ENCODE measurements around the gene POLR1C.
"Not testable (repeated sequence)": the region's sequence is repeated elsewhere in the genome, so short reads cannot be mapped to it uniquely, and the experiment has no call there.

The POLR1C gene

DNA sequence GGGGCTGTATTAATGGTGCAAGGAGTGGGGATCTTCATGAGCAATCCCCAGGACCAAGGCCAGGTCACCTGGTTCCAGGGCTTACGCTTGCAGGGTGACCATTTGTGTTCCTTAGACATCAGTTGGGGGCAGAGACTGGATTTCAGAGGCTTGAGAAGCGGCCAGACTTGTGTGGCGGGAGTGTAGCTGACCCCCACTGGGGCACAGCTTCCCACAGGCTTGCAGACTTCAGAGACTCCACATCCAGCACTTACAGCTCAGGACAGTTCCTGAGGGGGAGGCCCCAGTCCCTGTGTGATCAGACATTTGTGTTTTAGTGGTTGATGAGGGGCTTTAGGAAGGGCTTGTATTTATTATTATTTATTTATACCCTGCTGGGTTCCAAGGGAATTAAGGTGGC lies 24.2 kb upstream of the POLR1C start:
- no peak for DNase-seq (ENCODE audit: low spot score)

GRCh38 chr6:43493230-43493629 lies 23.7 kb upstream of the POLR1C start:
- DNase-seq (ENCODE audit: low spot score): no peak

DNA sequence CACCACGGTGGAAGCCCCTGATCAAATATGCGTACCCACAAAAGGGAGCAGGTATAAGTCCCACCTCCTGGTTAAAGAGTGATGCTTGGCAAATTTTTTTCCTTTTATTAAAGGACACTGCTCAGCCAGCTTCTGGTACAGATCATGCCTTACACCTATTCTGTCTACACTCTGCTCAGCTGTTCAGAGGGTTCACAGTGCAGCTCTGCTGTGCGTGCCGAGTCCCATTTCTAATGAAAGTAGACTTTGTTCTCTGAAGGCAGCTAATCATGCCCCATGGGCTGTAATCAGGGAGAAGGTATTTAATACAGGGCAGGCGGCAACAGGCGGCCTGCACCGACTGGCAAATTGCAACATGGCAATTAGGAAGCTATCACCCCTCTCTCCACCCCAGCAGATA lies 23.1 kb upstream of the POLR1C start:
- DNase-seq (ENCODE audit: low spot score): no peak

DNA sequence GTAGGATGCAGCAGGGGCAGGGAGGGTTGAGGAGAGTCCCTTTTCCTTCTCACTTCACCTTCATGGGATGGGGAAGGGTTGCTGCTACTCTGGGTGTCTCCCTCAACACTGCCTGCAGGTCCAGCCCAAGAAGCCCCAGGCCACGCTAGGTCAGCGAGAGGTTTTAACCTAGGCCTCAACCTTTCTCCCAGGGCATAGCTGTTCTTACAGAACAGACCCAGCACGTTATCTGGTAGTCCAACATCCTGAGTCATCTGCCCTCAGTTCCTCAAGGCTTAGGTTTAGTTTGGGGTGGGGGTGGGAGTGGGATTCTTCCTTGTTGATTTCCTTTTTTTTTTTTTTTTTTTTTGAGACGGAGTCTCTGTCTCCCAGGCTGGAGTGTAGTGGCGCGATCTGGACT lies 22.6 kb upstream of the POLR1C start:
- DNase-seq (ENCODE audit: low spot score): no peak

- no peak for DNase-seq (ENCODE audit: low spot score)
Measured at GRCh38 chr6:43494766-43495165, 22.1 kb upstream of the POLR1C start.

DNA sequence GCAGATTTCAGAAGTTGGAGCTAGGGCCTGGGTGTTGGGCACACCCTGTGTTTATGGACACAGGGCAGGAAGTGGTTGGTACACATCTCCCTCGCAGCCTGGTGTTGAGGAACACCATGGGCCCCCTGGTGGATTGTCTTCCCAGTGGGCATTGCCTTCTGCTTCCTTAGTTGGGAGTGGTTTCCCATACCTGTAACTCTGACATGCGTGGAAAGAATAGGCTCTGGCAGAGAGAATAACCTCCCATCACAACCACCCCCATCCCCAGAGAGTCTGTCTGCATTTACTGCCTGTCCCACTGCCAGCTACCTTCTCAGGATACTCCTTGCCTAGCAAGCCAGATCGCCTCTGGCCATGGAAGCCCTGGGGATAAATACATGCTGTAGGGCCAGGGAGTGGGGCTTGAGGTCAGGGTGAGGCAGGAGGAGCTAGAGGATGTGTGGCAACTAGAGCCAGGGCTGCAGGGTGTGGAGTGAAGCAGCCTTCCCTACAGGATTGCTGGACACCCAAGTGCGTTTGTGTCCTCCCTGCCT lies 21.4 kb upstream of the POLR1C start:
- peak; percentile 34 for DNase-seq (ENCODE audit: low spot score)

- peak; percentile 84 for DNase-seq (ENCODE audit: low spot score)
Measured at GRCh38 chr6:43496370-43497128, 20.3 kb upstream of the POLR1C start.

DNA sequence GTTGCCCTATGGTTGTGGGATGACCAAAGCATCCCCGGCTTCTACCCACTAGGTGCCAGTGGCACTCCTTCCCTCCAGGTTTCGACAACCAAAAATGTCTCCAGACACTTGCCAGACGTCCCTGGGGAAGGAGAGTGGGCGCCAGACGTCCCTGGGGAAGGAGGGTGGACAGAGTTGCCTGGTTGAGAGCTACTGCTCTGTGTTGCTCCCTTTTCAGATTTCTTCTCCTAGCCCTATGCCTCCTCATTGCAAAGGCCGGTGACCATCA lies 19.8 kb upstream of the POLR1C start:
- no peak for DNase-seq (ENCODE audit: low spot score)

GRCh38 chr6:43497689-43498088 lies 19.2 kb upstream of the POLR1C start:
- no peak for DNase-seq (ENCODE audit: low spot score)

DNA sequence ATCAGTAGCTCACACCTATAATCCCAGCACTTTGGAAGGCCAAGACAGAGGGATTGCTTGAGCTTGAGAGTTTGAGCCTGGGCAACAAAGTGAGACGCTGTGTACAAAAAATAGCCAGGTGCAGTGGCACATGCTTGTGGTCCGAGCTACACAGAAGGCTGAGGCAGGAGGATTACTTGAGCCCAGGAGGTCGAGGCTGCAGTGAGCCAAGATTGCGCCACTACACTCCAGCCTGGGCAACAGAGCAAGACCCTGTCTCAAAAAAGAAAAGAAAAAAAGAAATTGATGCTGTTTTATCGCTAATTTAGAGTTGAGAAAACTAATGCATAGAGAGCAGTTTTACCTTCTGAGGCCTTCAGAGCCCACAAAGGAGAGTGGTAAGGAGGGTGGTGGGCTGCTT lies 18.6 kb upstream of the POLR1C start:
- DNase-seq (ENCODE audit: low spot score): not testable (repeated sequence)

GRCh38 chr6:43499028-43499815 lies 17.7 kb upstream of the POLR1C start:
- DNase-seq (ENCODE audit: low spot score): no peak

DNA sequence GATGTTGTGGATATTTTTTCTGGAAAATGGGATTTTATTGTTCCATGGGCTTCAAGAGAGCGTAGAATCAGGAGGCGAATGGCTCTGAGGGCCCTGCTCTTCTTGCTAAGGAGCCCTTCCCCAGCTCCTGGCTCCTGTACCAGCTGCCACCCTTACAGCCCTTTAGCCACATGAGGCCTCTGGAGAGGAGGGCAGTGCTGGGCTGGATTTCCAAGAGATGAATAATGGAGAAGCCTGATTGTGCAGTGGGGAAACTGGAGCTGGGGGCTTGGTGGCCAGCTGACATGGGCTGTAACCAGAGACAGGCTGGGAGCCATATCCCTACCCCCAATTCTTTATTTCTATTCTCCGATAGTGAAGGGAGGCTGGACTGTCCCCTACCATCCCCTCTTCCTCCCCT lies 16.0 kb upstream of the POLR1C start:
- DNase-seq (ENCODE audit: low spot score): no peak

DNA sequence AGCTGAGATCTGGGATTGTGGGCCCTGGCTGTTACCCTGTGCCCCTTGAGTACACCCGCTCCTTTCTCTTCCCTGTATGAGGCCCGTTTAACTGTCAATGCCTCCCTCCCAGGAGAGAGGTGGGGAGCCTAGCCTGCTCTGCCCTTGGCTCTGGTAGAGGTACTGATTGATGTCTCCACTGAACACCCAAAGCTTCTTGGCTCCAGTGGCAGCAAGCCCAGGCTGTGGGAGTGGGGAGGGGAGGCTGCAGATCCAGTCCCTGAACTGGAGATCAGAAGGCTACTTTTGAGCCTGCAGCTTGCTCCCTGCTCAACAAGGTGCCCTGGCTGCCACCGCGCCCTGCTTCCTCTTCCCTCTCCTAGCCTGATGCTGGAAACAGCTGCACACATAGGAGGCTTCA lies 14.2 kb upstream of the POLR1C start:
- no peak for DNase-seq (ENCODE audit: low spot score)

- no peak for DNase-seq (ENCODE audit: low spot score)
Measured at GRCh38 chr6:43503443-43503842, 13.4 kb upstream of the POLR1C start.

- no peak for DNase-seq (ENCODE audit: low spot score)
Measured at GRCh38 chr6:43504756-43505593, 11.9 kb upstream of the POLR1C start.

- DNase-seq (ENCODE audit: low spot score): no peak
Measured at GRCh38 chr6:43505718-43506117, 11.2 kb upstream of the POLR1C start.

DNA sequence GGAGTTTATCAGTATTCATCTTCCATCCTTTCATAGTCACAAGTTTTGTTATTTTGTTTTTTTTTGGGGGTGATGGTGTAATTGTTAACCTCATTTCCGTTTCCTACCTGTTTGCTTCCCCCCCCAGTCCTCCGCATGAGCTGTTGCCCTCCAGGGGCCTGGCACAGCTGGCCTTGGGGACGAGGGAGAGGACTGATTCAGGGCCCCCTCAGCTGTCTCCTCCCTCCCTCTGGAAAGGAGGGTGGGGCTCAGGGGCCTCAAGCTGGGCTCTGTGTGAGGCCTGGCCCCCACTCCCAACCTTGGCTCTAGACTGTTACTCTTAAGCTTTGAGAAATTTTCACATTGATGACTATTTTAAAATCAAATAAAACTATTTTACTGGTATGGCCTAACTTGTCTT lies 10.7 kb upstream of the POLR1C start:
- no peak for DNase-seq (ENCODE audit: low spot score)

- peak; percentile 85 for DNase-seq (ENCODE audit: low spot score)
Measured at GRCh38 chr6:43506667-43507471, 10.0 kb upstream of the POLR1C start.

DNA sequence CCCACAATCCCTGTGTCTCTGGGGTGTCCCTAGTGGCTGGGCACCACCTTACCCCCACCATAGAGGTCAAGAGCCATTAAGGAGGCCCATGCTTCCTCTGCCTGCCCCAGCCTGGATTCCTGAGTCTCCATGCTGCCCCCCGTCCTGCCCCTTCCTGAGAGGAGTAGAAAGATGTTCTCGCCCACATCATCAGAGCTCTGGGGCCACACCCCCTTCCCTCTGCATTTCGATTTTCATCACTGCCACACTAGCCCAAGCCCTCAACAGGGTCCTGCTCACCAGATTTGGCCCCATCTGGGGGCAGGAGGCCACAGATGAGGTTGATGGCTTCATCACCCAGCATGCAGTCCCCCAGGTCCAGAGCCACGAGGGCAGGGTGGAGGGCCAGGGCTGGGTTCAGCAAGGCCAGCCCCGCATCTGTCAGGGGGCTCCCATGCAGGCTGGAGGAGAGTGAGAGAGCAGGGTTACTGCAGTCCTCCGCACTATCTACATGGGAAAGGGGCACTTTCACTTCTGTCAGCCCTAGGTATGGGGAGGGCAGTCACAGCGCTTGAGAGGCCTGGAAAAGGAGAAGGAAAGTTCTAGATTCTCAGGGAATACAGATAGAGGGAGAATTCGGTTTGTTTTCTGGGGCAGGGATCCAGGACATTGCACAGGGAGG lies 8.3 kb upstream of the POLR1C start:
- DNase-seq (ENCODE audit: low spot score): no peak

- peak; percentile 34 for DNase-seq (ENCODE audit: low spot score)
Measured at GRCh38 chr6:43509142-43509983, 7.5 kb upstream of the POLR1C start.

Measured in AG20443 (cell line).